ENCODE measurements around the gene CDK18. TPM values are rescaled to one million over a fixed set of nuclear protein-coding genes. Genes with fewer than 3 reads are reported as not detected.

Gene CDK18
- total and polyA plus RNA-seq, 9 of the 15 experiments (the other 6 are each of a cell fraction or from before 2014, with no cell fraction given): 0.05 to 0.69 (median 0.17) TPM; not detected in 2

GRCh38 chr1:205545991-205546390 lies 41.5 kb downstream of the CDK18 start (continued):
- TF ChIP-seq ZNF592 (IDR thresholded peaks at IDR 0.05) (no peak), RFX1 (IDR thresholded peaks at IDR 0.05) (no peak), IRF9 (tag; IDR thresholded peaks at IDR 0.05) (no peak), WHSC1 (IDR thresholded peaks at IDR 0.05; ENCODE audit: low read length) (no peak), ZNF77 (CRISPR knock-in tag; IDR thresholded peaks at IDR 0.05) (no peak), EGR1 (conservative IDR thresholded peaks at IDR 0.05) (no peak), MYNN (IDR thresholded peaks at IDR 0.05) (no peak), MYNN (CRISPR knock-in tag; IDR thresholded peaks at IDR 0.05) (no peak), ZBED1 (IDR thresholded peaks at IDR 0.05) (no peak), TSHZ1 (CRISPR knock-in tag; IDR thresholded peaks at IDR 0.05) (no peak)
